Liver (tissue), 9 donors: ENCODE results near the gene COL4A4. TPM values are rescaled to one million over a fixed set of nuclear protein-coding genes. Genes with fewer than 3 reads are reported as not detected.

Experiments
- DNase-seq: peaks from one replicate; pipeline ENCODE4 v3.0.0-alpha.2; 2017; ENCODE audit warnings: low spot score
- H3K27ac ChIP-seq, 2 donors: one replicate each; pipeline ENCODE4 v1.7.0; 2013; ENCODE audit warnings: inconsistent platforms in 2 of 2, low read length in 2 of 2, control low read depth in 1 of 2, low read depth in 1 of 2, mild to moderate bottlenecking in 1 of 2
- H3K27me3 ChIP-seq, 4 donors: one replicate each; pipeline versions ENCODE4 v1.6.1 to v1.7.0; 2013; ENCODE audit warnings: low read length in 3 of 4, inconsistent platforms in 1 of 4, mild to moderate bottlenecking in 1 of 4, moderate library complexity in 1 of 4; ENCODE audit not compliant: control insufficient read depth in 4 of 4, insufficient read depth in 4 of 4
- H3K36me3 ChIP-seq, 4 donors: one replicate each; pipeline versions ENCODE4 v1.6.1 to v1.7.0; 2013; ENCODE audit warnings: low read length in 3 of 4, mild to moderate bottlenecking in 3 of 4, low read depth in 1 of 4, moderate library complexity in 1 of 4; ENCODE audit not compliant: control insufficient read depth in 4 of 4, insufficient read depth in 3 of 4
- H3K4me1 ChIP-seq, 4 donors: one replicate each; pipeline versions ENCODE4 v1.6.1 to v1.7.0; 2013; ENCODE audit warnings: low read length in 3 of 4, mild to moderate bottlenecking in 3 of 4, moderate library complexity in 1 of 4; ENCODE audit not compliant: control insufficient read depth in 4 of 4, insufficient read depth in 4 of 4
- H3K4me3 ChIP-seq, 3 donors: one replicate each; pipeline versions ENCODE4 v1.6.1 to v1.7.0; 2013; ENCODE audit warnings: low read length in 3 of 3, control low read depth in 1 of 3, low read depth in 1 of 3, mild to moderate bottlenecking in 1 of 3
- H3K9ac ChIP-seq, 2 donors: one replicate each; pipeline ENCODE4 v1.7.0; 2013; ENCODE audit warnings: low read length in 2 of 2, mild to moderate bottlenecking in 2 of 2, moderate library complexity in 2 of 2, control low read depth in 1 of 2, low read depth in 1 of 2
- H3K9me3 ChIP-seq, 4 donors: one replicate each; pipeline versions ENCODE4 v1.6.1 to v1.7.0; 2013; ENCODE audit warnings: low read length in 3 of 4; ENCODE audit not compliant: control insufficient read depth in 4 of 4
- FOXA1 ChIP-seq: IDR thresholded peaks from 2 replicates; pipeline ENCODE4 v1.6.1; 2016; ENCODE audit warnings: antibody characterized with exemption
- FOXA2 ChIP-seq: IDR thresholded peaks from 2 replicates; pipeline ENCODE4 v1.6.1; 2016; ENCODE audit warnings: antibody characterized with exemption
- GABPA ChIP-seq, 2 donors: IDR thresholded peaks in 1 of 2; conservative IDR thresholded peaks in 1 of 2; 2 replicates each; pipeline ENCODE4 v1.6.1; 2016; ENCODE audit warnings: antibody characterized with exemption in 2 of 2, mild to moderate bottlenecking in 1 of 2, moderate library complexity in 1 of 2
- HNF4A ChIP-seq, 2 donors: conservative IDR thresholded peaks; 2 replicates each; pipeline ENCODE4 v1.6.1; 2016; ENCODE audit warnings: antibody characterized with exemption in 2 of 2, mild to moderate bottlenecking in 2 of 2
- HNF4G ChIP-seq: IDR thresholded peaks from 2 replicates; pipeline ENCODE4 v1.6.1; 2016; ENCODE audit warnings: antibody characterized with exemption
- JUND ChIP-seq, 2 donors: IDR thresholded peaks; 2 replicates each; pipeline ENCODE4 v1.6.1; 2016; ENCODE audit warnings: antibody characterized with exemption in 2 of 2
- MAX ChIP-seq: IDR thresholded peaks from 2 replicates; pipeline ENCODE4 v1.6.1; 2016; ENCODE audit warnings: antibody characterized with exemption
- NR2F2 ChIP-seq: IDR thresholded peaks from 2 replicates; pipeline ENCODE4 v1.6.1; 2016; ENCODE audit warnings: antibody characterized with exemption
- RAD21 ChIP-seq, 2 donors: IDR thresholded peaks; 2 replicates each; pipeline ENCODE4 v1.6.1; 2016; ENCODE audit warnings: antibody characterized with exemption in 2 of 2, mild to moderate bottlenecking in 2 of 2
- RXRA ChIP-seq, 2 donors: IDR thresholded peaks; 2 replicates each; pipeline ENCODE4 v1.6.1; 2017 to 2018; ENCODE audit warnings: antibody characterized with exemption in 2 of 2, mild to moderate bottlenecking in 1 of 2
- SP1 ChIP-seq: IDR thresholded peaks from 2 replicates; pipeline ENCODE4 v1.6.1; 2018; ENCODE audit warnings: antibody characterized with exemption, mild to moderate bottlenecking
- TAF1 ChIP-seq: conservative IDR thresholded peaks from 2 replicates; pipeline ENCODE4 v1.6.1; 2016; ENCODE audit warnings: antibody characterized with exemption, mild to moderate bottlenecking
- YY1 ChIP-seq: IDR thresholded peaks from 2 replicates; pipeline ENCODE4 v1.6.1; 2016; ENCODE audit warnings: antibody characterized with exemption, mild to moderate bottlenecking
- WGBS: extraction: QIAGEN DNeasy Blood & Tissue Kit; methylation state at CpG from one replicate; pipeline ENCODE4 v1.1.7; 2013; 5-methylcytosine and 5-hydroxymethylcytosine counted together
- polyA plus RNA-seq, 2 donors: library from polyadenylated mRNA; stranded (reverse) in 1 of 2; unstranded in 1 of 2; fragments of 200-250 nt in 1 of 2; fragments of >200 nt in 1 of 2; fragmentation: Nextera tagmentation in 1 of 2; extraction: Ambion mirVana in 1 of 2; gene quantifications; one replicate each; pipeline versions ENCODE4 v1.2.1 to v1.2.3, GENCODE V29; 2013 to 2015
- total RNA-seq, 2 donors: library from RNA; depleted of rRNA; stranded (reverse); fragments of >200 nt; gene quantifications; one replicate each; pipeline ENCODE4 v1.2.3, GENCODE V29; 2014
- TF ChIP-seq, protein P1 (sequence below): IDR thresholded peaks from 2 replicates; pipeline ENCODE4 v1.6.1; 2016; ENCODE audit warnings: antibody characterized with exemption
- TF ChIP-seq, protein P2 (sequence below): IDR thresholded peaks from 2 replicates; pipeline ENCODE4 v1.6.1; 2016; ENCODE audit warnings: antibody characterized with exemption, mild to moderate bottlenecking
- TF ChIP-seq, protein P3 (sequence below): IDR thresholded peaks from 2 replicates; pipeline ENCODE4 v1.6.1; 2016; ENCODE audit warnings: antibody characterized with exemption
- donor health status: healthy.
- donor health status: healthy.
- donor health status: healthy.
- donor health status: healthy.
- donor health status: healthy.

The COL4A4 gene
- total and polyA plus RNA-seq, 4 donors: 0.14 to 3.8 (median 0.82) TPM

- H3K4me3 ChIP-seq: no peak overlapping the region
- no peak overlapping the region for H3K9ac ChIP-seq
- H3K27me3 ChIP-seq: no peaks in the 10 kb centered on the region
- no peaks in the 10 kb centered on the region for H3K9me3 ChIP-seq
- no peak for DNase-seq
- WGBS: 71% methylated on average over 5 of the region's 5 CpGs
- H3K36me3 ChIP-seq: no peaks in the 10 kb centered on the region
- no peak overlapping the region for H3K27ac ChIP-seq
- TF ChIP-seq JUND (IDR thresholded peaks at IDR 0.05) (no peak), RXRA (IDR thresholded peaks at IDR 0.05) (peak in 1 of 2 donors; percentile 40), GABPA (IDR thresholded peaks at IDR 0.05 in 1 of 2, conservative IDR thresholded peaks at IDR 0.05 in 1 of 2) (no peak), HNF4G (no peak), YY1 (no peak), FOXA1 (no peak), HNF4A (conservative IDR thresholded peaks at IDR 0.05) (peak in 1 of 2 donors; percentile 4), TAF1 (no peak)
- TF ChIP-seq, protein P1, sequence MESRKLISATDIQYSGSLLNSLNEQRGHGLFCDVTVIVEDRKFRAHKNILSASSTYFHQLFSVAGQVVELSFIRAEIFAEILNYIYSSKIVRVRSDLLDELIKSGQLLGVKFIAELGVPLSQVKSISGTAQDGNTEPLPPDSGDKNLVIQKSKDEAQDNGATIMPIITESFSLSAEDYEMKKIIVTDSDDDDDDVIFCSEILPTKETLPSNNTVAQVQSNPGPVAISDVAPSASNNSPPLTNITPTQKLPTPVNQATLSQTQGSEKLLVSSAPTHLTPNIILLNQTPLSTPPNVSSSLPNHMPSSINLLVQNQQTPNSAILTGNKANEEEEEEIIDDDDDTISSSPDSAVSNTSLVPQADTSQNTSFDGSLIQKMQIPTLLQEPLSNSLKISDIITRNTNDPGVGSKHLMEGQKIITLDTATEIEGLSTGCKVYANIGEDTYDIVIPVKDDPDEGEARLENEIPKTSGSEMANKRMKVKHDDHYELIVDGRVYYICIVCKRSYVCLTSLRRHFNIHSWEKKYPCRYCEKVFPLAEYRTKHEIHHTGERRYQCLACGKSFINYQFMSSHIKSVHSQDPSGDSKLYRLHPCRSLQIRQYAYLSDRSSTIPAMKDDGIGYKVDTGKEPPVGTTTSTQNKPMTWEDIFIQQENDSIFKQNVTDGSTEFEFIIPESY: no peak
- TF ChIP-seq, protein P2, sequence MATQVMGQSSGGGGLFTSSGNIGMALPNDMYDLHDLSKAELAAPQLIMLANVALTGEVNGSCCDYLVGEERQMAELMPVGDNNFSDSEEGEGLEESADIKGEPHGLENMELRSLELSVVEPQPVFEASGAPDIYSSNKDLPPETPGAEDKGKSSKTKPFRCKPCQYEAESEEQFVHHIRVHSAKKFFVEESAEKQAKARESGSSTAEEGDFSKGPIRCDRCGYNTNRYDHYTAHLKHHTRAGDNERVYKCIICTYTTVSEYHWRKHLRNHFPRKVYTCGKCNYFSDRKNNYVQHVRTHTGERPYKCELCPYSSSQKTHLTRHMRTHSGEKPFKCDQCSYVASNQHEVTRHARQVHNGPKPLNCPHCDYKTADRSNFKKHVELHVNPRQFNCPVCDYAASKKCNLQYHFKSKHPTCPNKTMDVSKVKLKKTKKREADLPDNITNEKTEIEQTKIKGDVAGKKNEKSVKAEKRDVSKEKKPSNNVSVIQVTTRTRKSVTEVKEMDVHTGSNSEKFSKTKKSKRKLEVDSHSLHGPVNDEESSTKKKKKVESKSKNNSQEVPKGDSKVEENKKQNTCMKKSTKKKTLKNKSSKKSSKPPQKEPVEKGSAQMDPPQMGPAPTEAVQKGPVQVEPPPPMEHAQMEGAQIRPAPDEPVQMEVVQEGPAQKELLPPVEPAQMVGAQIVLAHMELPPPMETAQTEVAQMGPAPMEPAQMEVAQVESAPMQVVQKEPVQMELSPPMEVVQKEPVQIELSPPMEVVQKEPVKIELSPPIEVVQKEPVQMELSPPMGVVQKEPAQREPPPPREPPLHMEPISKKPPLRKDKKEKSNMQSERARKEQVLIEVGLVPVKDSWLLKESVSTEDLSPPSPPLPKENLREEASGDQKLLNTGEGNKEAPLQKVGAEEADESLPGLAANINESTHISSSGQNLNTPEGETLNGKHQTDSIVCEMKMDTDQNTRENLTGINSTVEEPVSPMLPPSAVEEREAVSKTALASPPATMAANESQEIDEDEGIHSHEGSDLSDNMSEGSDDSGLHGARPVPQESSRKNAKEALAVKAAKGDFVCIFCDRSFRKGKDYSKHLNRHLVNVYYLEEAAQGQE: no peak
- H3K4me1 ChIP-seq: peaks cover 0 to 6% (median 2%) of the 10 kb centered on the region in 4 donors
These were observed 105.1 kb downstream of the COL4A4 start for GRCh38 chr2:227058888-227059399.

GRCh38 chr2:227057743-227058447 is 106.1 kb downstream of the COL4A4 start:
- no peak overlapping the region for H3K27ac ChIP-seq
- H3K9ac ChIP-seq: no peak overlapping the region
- no peaks in the 10 kb centered on the region for H3K27me3 ChIP-seq
- 80% methylated on average over 3 of the region's 3 CpGs for WGBS
- no peaks in the 10 kb centered on the region for H3K9me3 ChIP-seq
- no peak for DNase-seq
- TF ChIP-seq YY1 (no peak), NR2F2 (no peak), SP1 (no peak), FOXA1 (no peak), HNF4A (conservative IDR thresholded peaks at IDR 0.05) (no peak), TAF1 (no peak), GABPA (IDR thresholded peaks at IDR 0.05 in 1 of 2, conservative IDR thresholded peaks at IDR 0.05 in 1 of 2) (no peak), JUND (IDR thresholded peaks at IDR 0.05) (no peak), RAD21 (IDR thresholded peaks at IDR 0.05) (no peak), HNF4G (no peak), FOXA2 (no peak), MAX (no peak)
- TF ChIP-seq, protein P3, sequence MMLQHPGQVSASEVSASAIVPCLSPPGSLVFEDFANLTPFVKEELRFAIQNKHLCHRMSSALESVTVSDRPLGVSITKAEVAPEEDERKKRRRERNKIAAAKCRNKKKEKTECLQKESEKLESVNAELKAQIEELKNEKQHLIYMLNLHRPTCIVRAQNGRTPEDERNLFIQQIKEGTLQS: no peak
- TF ChIP-seq, protein P2: no peak
- H3K4me3 ChIP-seq: no peak overlapping the region
- peaks cover 0 to 6% (median 2%) of the 10 kb centered on the region in 4 donors for H3K4me1 ChIP-seq
- no peaks in the 10 kb centered on the region for H3K36me3 ChIP-seq
